GM12878 (cell line): ENCODE data around the gene CLCN2. TPM values are rescaled to one million over a fixed set of nuclear protein-coding genes. Genes with fewer than 3 reads are reported as not detected.

Experiments
- CBFB ChIP-seq: IDR thresholded peaks from 2 replicates; pipeline ENCODE4 v1.6.1; 2016; ENCODE audit warnings: antibody characterized with exemption, low read depth
- CEBPB ChIP-seq, 2 experiments: fragments of 150-350 bp in 1 of 2; IDR thresholded peaks; 2 replicates each; pipeline ENCODE4 v1.6.1; 2012 to 2014; ENCODE audit warnings: low read depth in 2 of 2, low read length in 2 of 2, borderline replicate concordance in 1 of 2, inconsistent platforms in 1 of 2
- EGR1 ChIP-seq, 2 experiments: IDR thresholded peaks; 1 replicate in 1 of 2; 2 replicates in 1 of 2; pipeline ENCODE4 v1.6.1; 2011 to 2012; ENCODE audit warnings: low read depth in 2 of 2, low read length in 2 of 2, borderline replicate concordance in 1 of 2, mild to moderate bottlenecking in 1 of 2, moderate library complexity in 1 of 2
- HDAC2 ChIP-seq: fragments of 200-600 bp; sonication (generic); IDR thresholded peaks from 2 replicates; pipeline ENCODE4 v1.6.1; 2017
- KAT2A ChIP-seq: conservative IDR thresholded peaks from 2 replicates; pipeline ENCODE4 v1.6.1; 2011; ENCODE audit warnings: low read depth, low read length; ENCODE audit not compliant: control insufficient read depth
- MEF2B ChIP-seq: fragments of 450-650 bp; IDR thresholded peaks from 2 replicates; pipeline ENCODE4 v1.6.1; 2018; ENCODE audit warnings: mild to moderate bottlenecking, moderate library complexity; ENCODE audit not compliant: partially characterized antibody, poor library complexity, severe bottlenecking
- NFYA ChIP-seq: IDR thresholded peaks from 2 replicates; pipeline ENCODE4 v1.6.1; 2011; ENCODE audit warnings: low read depth, mild to moderate bottlenecking, low read length, improper control_type of control experiment, borderline replicate concordance
- RBBP5 ChIP-seq: fragments of 200-600 bp; sonication (generic); conservative IDR thresholded peaks from 2 replicates; pipeline ENCODE4 v1.6.1; 2016
- SMAD5 ChIP-seq: IDR thresholded peaks from 2 replicates; pipeline ENCODE4 v1.6.1; 2016; ENCODE audit warnings: antibody characterized with exemption, low read depth
- TCF3 ChIP-seq: IDR thresholded peaks from 2 replicates; pipeline ENCODE4 v1.6.1; 2012; ENCODE audit warnings: low read depth, mild to moderate bottlenecking, low read length, borderline replicate concordance; ENCODE audit not compliant: insufficient read depth
- ZNF384 ChIP-seq: IDR thresholded peaks from 2 replicates; pipeline ENCODE4 v1.6.1; 2012; ENCODE audit warnings: low read depth, mild to moderate bottlenecking, low read length, improper control_type of control experiment, borderline replicate concordance
- polyA plus RNA-seq, 11 experiments: library from polyadenylated mRNA; depleted of rRNA in 4 of 11; unstranded in 6 of 11; stranded (reverse) in 5 of 11; fragments of >200 nt; fragmentation: Nextera tagmentation in 4 of 11; fragmentation: Illumina TruSeq in 1 of 11; extraction: Ambion mirVana in 4 of 11; extraction: Trizol in 1 of 11; gene quantifications; 1 replicate in 1 of 11; 2 replicates in 10 of 11; pipeline versions ENCODE4 v1.2.1 to v1.2.3, GENCODE V29; 2011 to 2016; ENCODE audit warnings: inconsistent platforms in 2 of 11, missing spikeins in 2 of 11, low read depth in 1 of 11
- total RNA-seq, 4 experiments: library from RNA; depleted of rRNA in 3 of 4; stranded (reverse); fragments of >200 nt in 3 of 4; fragmentation: Illumina TruSeq in 1 of 4; extraction: Trizol in 1 of 4; gene quantifications; 2 replicates each; pipeline versions ENCODE4 v1.2.1 to v1.2.3, GENCODE V29; 2013 to 2021
- TF ChIP-seq, protein P1 (sequence below): fragments of 450-650 bp; IDR thresholded peaks from 2 replicates; pipeline ENCODE4 v1.6.1; 2016; ENCODE audit warnings: mild to moderate bottlenecking
- TF ChIP-seq, protein P2 (sequence below): IDR thresholded peaks from 2 replicates; pipeline ENCODE4 v1.6.1; 2011; ENCODE audit warnings: borderline replicate concordance, low read depth, mild to moderate bottlenecking, moderate library complexity, low read length; ENCODE audit not compliant: insufficient read depth, poor library complexity, severe bottlenecking
- TF ChIP-seq, protein P3 (sequence below): fragments of 450-650 bp; formaldehyde crosslinking; IDR thresholded peaks from 2 replicates; pipeline ENCODE4 v1.5.0; 2022; ENCODE audit warnings: mild to moderate bottlenecking, missing genetic modification characterization
- TF ChIP-seq, protein P4 (sequence below): fragments of 450-650 bp; IDR thresholded peaks from 2 replicates; pipeline ENCODE4 v1.6.1; 2017; ENCODE audit warnings: mild to moderate bottlenecking
- TF ChIP-seq, protein P5 (sequence below): IDR thresholded peaks from 2 replicates; pipeline ENCODE4 v1.6.1; 2012; ENCODE audit warnings: improper control_type of control experiment, low read depth, low read length; ENCODE audit not compliant: insufficient replicate concordance

CLCN2 gene
- total and polyA plus RNA-seq, 10 of the 15 experiments (the other 5 are each of a cell fraction or from before 2014, with no cell fraction given) = 0.13 to 2.6 (median 0.85) TPM; not detected in 1

DNA sequence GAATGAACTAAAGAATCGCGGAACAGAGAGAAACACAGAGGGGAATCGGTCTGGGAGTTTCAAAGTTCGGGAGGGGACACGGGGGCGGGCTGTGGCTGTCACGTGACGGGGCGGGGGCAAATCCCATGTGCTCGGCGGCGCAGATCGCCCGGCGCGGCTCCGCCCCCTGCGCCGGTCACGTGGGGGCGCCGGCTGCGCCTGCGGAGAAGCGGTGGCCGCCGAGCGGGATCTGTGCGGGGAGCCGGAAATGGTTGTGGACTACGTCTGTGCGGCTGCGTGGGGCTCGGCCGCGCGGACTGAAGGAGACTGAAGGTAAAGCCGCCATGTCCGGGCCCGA lies 47.1 kb downstream of the CLCN2 start, which contains the start of gene EIF4G1 (continued):
- TF ChIP-seq EGR1 (IDR thresholded peaks at IDR 0.05; ENCODE audit: borderline replicate concordance in 1 of 2, low read depth in 2 of 2, low read length in 2 of 2) = peak; percentile 52 to 80
- TF ChIP-seq, protein P1, sequence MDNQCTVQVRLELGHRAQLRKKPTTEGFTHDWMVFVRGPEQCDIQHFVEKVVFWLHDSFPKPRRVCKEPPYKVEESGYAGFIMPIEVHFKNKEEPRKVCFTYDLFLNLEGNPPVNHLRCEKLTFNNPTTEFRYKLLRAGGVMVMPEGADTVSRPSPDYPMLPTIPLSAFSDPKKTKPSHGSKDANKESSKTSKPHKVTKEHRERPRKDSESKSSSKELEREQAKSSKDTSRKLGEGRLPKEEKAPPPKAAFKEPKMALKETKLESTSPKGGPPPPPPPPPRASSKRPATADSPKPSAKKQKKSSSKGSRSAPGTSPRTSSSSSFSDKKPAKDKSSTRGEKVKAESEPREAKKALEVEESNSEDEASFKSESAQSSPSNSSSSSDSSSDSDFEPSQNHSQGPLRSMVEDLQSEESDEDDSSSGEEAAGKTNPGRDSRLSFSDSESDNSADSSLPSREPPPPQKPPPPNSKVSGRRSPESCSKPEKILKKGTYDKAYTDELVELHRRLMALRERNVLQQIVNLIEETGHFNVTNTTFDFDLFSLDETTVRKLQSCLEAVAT = no peak
- TF ChIP-seq CBFB = peak; percentile 38; the same call in 1 of the 2 replicates
- TF ChIP-seq, protein P2, sequence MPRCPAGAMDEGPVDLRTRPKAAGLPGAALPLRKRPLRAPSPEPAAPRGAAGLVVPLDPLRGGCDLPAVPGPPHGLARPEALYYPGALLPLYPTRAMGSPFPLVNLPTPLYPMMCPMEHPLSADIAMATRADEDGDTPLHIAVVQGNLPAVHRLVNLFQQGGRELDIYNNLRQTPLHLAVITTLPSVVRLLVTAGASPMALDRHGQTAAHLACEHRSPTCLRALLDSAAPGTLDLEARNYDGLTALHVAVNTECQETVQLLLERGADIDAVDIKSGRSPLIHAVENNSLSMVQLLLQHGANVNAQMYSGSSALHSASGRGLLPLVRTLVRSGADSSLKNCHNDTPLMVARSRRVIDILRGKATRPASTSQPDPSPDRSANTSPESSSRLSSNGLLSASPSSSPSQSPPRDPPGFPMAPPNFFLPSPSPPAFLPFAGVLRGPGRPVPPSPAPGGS = no peak
- TF ChIP-seq CEBPB (IDR thresholded peaks at IDR 0.05; ENCODE audit: borderline replicate concordance in 1 of 2, low read depth in 2 of 2, low read length in 2 of 2) = no peak
- TF ChIP-seq TCF3 = no peak
- TF ChIP-seq NFYA = no peak
- TF ChIP-seq MEF2B = peak; percentile 55
- TF ChIP-seq, protein P3, sequence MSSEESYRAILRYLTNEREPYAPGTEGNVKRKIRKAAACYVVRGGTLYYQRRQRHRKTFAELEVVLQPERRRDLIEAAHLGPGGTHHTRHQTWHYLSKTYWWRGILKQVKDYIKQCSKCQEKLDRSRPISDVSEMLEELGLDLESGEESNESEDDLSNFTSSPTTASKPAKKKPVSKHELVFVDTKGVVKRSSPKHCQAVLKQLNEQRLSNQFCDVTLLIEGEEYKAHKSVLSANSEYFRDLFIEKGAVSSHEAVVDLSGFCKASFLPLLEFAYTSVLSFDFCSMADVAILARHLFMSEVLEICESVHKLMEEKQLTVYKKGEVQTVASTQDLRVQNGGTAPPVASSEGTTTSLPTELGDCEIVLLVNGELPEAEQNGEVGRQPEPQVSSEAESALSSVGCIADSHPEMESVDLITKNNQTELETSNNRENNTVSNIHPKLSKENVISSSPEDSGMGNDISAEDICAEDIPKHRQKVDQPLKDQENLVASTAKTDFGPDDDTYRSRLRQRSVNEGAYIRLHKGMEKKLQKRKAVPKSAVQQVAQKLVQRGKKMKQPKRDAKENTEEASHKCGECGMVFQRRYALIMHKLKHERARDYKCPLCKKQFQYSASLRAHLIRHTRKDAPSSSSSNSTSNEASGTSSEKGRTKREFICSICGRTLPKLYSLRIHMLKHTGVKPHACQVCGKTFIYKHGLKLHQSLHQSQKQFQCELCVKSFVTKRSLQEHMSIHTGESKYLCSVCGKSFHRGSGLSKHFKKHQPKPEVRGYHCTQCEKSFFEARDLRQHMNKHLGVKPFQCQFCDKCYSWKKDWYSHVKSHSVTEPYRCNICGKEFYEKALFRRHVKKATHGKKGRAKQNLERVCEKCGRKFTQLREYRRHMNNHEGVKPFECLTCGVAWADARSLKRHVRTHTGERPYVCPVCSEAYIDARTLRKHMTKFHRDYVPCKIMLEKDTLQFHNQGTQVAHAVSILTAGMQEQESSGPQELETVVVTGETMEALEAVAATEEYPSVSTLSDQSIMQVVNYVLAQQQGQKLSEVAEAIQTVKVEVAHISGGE (CRISPR knock-in tag) = 0 out of 2 replicates have a peak, but pooled peaks have one; percentile 28
- no peak for TF ChIP-seq ZNF384
- no peak for TF ChIP-seq RBBP5
- TF ChIP-seq, protein P4, sequence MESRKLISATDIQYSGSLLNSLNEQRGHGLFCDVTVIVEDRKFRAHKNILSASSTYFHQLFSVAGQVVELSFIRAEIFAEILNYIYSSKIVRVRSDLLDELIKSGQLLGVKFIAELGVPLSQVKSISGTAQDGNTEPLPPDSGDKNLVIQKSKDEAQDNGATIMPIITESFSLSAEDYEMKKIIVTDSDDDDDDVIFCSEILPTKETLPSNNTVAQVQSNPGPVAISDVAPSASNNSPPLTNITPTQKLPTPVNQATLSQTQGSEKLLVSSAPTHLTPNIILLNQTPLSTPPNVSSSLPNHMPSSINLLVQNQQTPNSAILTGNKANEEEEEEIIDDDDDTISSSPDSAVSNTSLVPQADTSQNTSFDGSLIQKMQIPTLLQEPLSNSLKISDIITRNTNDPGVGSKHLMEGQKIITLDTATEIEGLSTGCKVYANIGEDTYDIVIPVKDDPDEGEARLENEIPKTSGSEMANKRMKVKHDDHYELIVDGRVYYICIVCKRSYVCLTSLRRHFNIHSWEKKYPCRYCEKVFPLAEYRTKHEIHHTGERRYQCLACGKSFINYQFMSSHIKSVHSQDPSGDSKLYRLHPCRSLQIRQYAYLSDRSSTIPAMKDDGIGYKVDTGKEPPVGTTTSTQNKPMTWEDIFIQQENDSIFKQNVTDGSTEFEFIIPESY = no peak
- TF ChIP-seq HDAC2 = no peak
- no peak for TF ChIP-seq KAT2A
- TF ChIP-seq SMAD5 = no peak
- TF ChIP-seq, protein P5, sequence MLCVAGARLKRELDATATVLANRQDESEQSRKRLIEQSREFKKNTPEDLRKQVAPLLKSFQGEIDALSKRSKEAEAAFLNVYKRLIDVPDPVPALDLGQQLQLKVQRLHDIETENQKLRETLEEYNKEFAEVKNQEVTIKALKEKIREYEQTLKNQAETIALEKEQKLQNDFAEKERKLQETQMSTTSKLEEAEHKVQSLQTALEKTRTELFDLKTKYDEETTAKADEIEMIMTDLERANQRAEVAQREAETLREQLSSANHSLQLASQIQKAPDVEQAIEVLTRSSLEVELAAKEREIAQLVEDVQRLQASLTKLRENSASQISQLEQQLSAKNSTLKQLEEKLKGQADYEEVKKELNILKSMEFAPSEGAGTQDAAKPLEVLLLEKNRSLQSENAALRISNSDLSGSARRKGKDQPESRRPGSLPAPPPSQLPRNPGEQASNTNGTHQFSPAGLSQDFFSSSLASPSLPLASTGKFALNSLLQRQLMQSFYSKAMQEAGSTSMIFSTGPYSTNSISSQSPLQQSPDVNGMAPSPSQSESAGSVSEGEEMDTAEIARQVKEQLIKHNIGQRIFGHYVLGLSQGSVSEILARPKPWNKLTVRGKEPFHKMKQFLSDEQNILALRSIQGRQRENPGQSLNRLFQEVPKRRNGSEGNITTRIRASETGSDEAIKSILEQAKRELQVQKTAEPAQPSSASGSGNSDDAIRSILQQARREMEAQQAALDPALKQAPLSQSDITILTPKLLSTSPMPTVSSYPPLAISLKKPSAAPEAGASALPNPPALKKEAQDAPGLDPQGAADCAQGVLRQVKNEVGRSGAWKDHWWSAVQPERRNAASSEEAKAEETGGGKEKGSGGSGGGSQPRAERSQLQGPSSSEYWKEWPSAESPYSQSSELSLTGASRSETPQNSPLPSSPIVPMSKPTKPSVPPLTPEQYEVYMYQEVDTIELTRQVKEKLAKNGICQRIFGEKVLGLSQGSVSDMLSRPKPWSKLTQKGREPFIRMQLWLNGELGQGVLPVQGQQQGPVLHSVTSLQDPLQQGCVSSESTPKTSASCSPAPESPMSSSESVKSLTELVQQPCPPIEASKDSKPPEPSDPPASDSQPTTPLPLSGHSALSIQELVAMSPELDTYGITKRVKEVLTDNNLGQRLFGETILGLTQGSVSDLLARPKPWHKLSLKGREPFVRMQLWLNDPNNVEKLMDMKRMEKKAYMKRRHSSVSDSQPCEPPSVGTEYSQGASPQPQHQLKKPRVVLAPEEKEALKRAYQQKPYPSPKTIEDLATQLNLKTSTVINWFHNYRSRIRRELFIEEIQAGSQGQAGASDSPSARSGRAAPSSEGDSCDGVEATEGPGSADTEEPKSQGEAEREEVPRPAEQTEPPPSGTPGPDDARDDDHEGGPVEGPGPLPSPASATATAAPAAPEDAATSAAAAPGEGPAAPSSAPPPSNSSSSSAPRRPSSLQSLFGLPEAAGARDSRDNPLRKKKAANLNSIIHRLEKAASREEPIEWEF = no peak
